Endothelial cell of umbilical vein (primary cell): ENCODE results near the gene SH2D6. TPM values are rescaled to one million over a fixed set of nuclear protein-coding genes. Genes with fewer than 3 reads are reported as not detected.

ENCODE experiments used
- BruUV-seq: library from RNA; stranded (reverse); fragments of 400-500 nt; replicated peaks from 2 replicates; lab custom pipeline; 2021; lab: Mats Ljungman, UMichigan
- CTCF ChIA-PET: fragments of 300-600, 350-600 bp; sonication (Branson Sonifier 250); formaldehyde crosslinking; loops from one replicate; lab custom pipeline; 2021; ENCODE audit warnings: antibody characterized with exemption, inconsistent platforms; lab: Charles Lee
- POLR2A ChIA-PET: fragments of 300-600, 350-600 bp; sonication (Branson Sonifier 250); formaldehyde crosslinking; loops from one replicate; lab custom pipeline; 2021; ENCODE audit warnings: antibody characterized with exemption, inconsistent platforms; lab: Charles Lee
- DNase-seq: peaks from one replicate; pipeline ENCODE4 v3.0.0-alpha.2; 2011; ENCODE audit warnings: low read depth, low spot score
- FAIRE-seq: peaks from 2 replicates; lab custom pipeline; 2011; peaks lifted over from hg19 to GRCh38; lab: Jason Lieb, UNC
- H2AFZ ChIP-seq: 2 replicates; pipeline ENCODE4 v1.6.0; 2012; ENCODE audit warnings: low read depth, low read length, control low read depth, inconsistent platforms
- H3K27ac ChIP-seq: 2 replicates; pipeline ENCODE4 v1.5.1; 2011; ENCODE audit warnings: low read depth, mild to moderate bottlenecking, control low read depth, low read length, moderate library complexity; ENCODE audit not compliant: insufficient read depth
- H3K27me3 ChIP-seq, 2 experiments: 2 replicates each; pipeline versions ENCODE4 v1.6.0 to v1.6.1; 2011; ENCODE audit warnings: low read length in 2 of 2, mixed read lengths in 1 of 2; ENCODE audit not compliant: control insufficient read depth in 2 of 2, insufficient read depth in 2 of 2
- H3K36me3 ChIP-seq, 2 experiments: 2 replicates in 1 of 2; 3 replicates in 1 of 2; pipeline ENCODE4 v1.5.1; 2011; ENCODE audit warnings: low read length in 2 of 2, mild to moderate bottlenecking in 1 of 2, moderate library complexity in 1 of 2; ENCODE audit not compliant: control insufficient read depth in 2 of 2, insufficient read depth in 2 of 2; ENCODE audit errors: extremely low read depth in 1 of 2
- H3K4me1 ChIP-seq: 3 replicates; pipeline ENCODE4 v1.5.1; 2011; ENCODE audit warnings: mild to moderate bottlenecking, low read length; ENCODE audit not compliant: control insufficient read depth, insufficient read depth; ENCODE audit errors: extremely low read depth
- H3K4me2 ChIP-seq: 2 replicates; pipeline ENCODE4 v1.6.1; 2011; ENCODE audit warnings: low read length, control low read depth, mixed read lengths; ENCODE audit not compliant: insufficient read depth
- H3K4me3 ChIP-seq, 3 experiments: fragments of 200-600 bp in 1 of 3; sonication (generic), shearing (Covaris generic) in 1 of 3; replicated peaks in 1 of 3; 2 replicates each; pipeline ENCODE4 v1.5.1; 2011 to 2016; ENCODE audit warnings: control low read depth in 3 of 3, low read length in 3 of 3, mild to moderate bottlenecking in 2 of 3, inconsistent platforms in 1 of 3, low read depth in 1 of 3, moderate library complexity in 1 of 3; ENCODE audit not compliant: insufficient read depth in 1 of 3
- H3K79me2 ChIP-seq: 2 replicates; pipeline ENCODE4 v1.6.0; 2012; ENCODE audit warnings: low read length, inconsistent platforms; ENCODE audit not compliant: control insufficient read depth, insufficient read depth
- H3K9ac ChIP-seq: replicated peaks from 2 replicates; pipeline ENCODE3; 2011; ENCODE audit warnings: low read length, control low read depth; ENCODE audit not compliant: insufficient read depth; ENCODE audit errors: extremely low read depth
- H3K9me1 ChIP-seq: replicated peaks from 3 replicates; pipeline ENCODE4 v1.6.0; 2011; ENCODE audit warnings: mild to moderate bottlenecking, low read length; ENCODE audit not compliant: control insufficient read depth, insufficient read depth; ENCODE audit errors: extremely low read depth
- H3K9me3 ChIP-seq: replicated peaks from 2 replicates; pipeline ENCODE4 v1.5.1; 2012; ENCODE audit warnings: low read length, inconsistent platforms; ENCODE audit not compliant: control insufficient read depth, insufficient read depth
- H4K20me1 ChIP-seq: replicated peaks from 2 replicates; pipeline ENCODE3; 2011; ENCODE audit warnings: mild to moderate bottlenecking, low read length; ENCODE audit not compliant: control insufficient read depth, insufficient read depth; ENCODE audit errors: extremely low read depth
- CTCF ChIP-seq, 2 donors: IDR thresholded peaks; 1 replicate in 1 of 2; 2 replicates in 1 of 2; pipeline ENCODE4 v1.5.1; 2011; ENCODE audit warnings: low read length in 2 of 2, mild to moderate bottlenecking in 2 of 2, moderate library complexity in 2 of 2, control low read depth in 1 of 2, inconsistent platforms in 1 of 2, low read depth in 1 of 2; ENCODE audit not compliant: insufficient read depth in 1 of 2; ENCODE audit errors: extremely low read depth in 1 of 2
- EZH2 ChIP-seq: IDR thresholded peaks from 2 replicates; pipeline ENCODE4 v1.6.1; 2012; ENCODE audit warnings: borderline replicate concordance, low read depth, mild to moderate bottlenecking, moderate library complexity, low read length, inconsistent platforms; ENCODE audit not compliant: severe bottlenecking
- FOS ChIP-seq: IDR thresholded peaks from 2 replicates; pipeline ENCODE4 v1.6.1; 2011; ENCODE audit warnings: mild to moderate bottlenecking, low read length, moderate library complexity, borderline replicate concordance; ENCODE audit not compliant: insufficient read depth
- GATA2 ChIP-seq: IDR thresholded peaks from 2 replicates; pipeline ENCODE4 v1.7.0; 2011; ENCODE audit warnings: low read depth, mild to moderate bottlenecking, moderate library complexity, mixed read lengths, low read length; ENCODE audit not compliant: insufficient read length, insufficient read depth
- JUN ChIP-seq: IDR thresholded peaks from 2 replicates; pipeline ENCODE4 v1.6.1; 2011; ENCODE audit warnings: borderline replicate concordance, low read depth; ENCODE audit not compliant: insufficient read length, insufficient read depth
- MAX ChIP-seq: IDR thresholded peaks from 2 replicates; pipeline ENCODE4 v1.6.1; 2011; ENCODE audit not compliant: insufficient read depth, insufficient read length
- MYC ChIP-seq: IDR thresholded peaks from one replicate; pipeline ENCODE4 v1.6.1; 2011; ENCODE audit warnings: mild to moderate bottlenecking, low read depth, low read length
- POLR2A ChIP-seq: IDR thresholded peaks from 2 replicates; pipeline ENCODE4 v1.6.1; 2012; ENCODE audit warnings: low read depth, mild to moderate bottlenecking, control low read depth, low read length
- POLR2AphosphoS5 ChIP-seq: IDR thresholded peaks from 2 replicates; pipeline ENCODE4 v1.6.1; 2012; ENCODE audit warnings: low read depth, mild to moderate bottlenecking, control low read depth, low read length, moderate library complexity; ENCODE audit not compliant: insufficient read depth
- dilution Hi-C: fragments of 300-500 bp; cut with MboI; formaldehyde crosslinking; loops from one replicate; pipeline ENCODE4 v1.15.0; 2019; ENCODE audit warnings: low sequenced_read_pairs; ENCODE audit not compliant: extremely low pct_ligation_motif_present
- intact Hi-C: fragments of 100-400 bp; cut with micrococcal nuclease; formaldehyde crosslinking; loops from one replicate; pipeline ENCODE4 v1.10.0; 2022
- polyA plus RNA-seq, 4 experiments: library from polyadenylated mRNA; depleted of rRNA in 3 of 4; stranded (reverse) in 3 of 4; unstranded in 1 of 4; fragments of >200 nt; gene quantifications; 2 replicates each; pipeline versions ENCODE4 v1.2.1 to v1.2.3, GENCODE V29; 2011 to 2012; ENCODE audit warnings: missing spikeins in 1 of 4
- total RNA-seq: library from RNA; stranded (reverse); gene quantifications from 2 replicates; pipeline ENCODE4 v1.2.3, GENCODE V29; 2021

The SH2D6 gene
- total and polyA plus RNA-seq, 2 donors (not counting 3 experiments of a cell fraction or from before 2014, with no cell fraction given): 0.53 TPM; not detected in 1

- no peak overlapping the region for H3K27ac ChIP-seq
- intact Hi-C loops (no loop called here), dilution Hi-C loops (no loop called here)
- CTCF ChIA-PET: interaction anchor here (1.4 kb wide), 1 partner anchor 84 kb away, joined by 5 read pairs; no protein-coding TSS in a partner anchor
- no peak overlapping the region for H2AFZ ChIP-seq
- BruUV-seq: no TSS peak
- no peaks in the 10 kb centered on the region for H3K27me3 ChIP-seq
- H3K9me1 ChIP-seq: no peaks in the 10 kb centered on the region
- no peak for FAIRE-seq
- H3K4me3 ChIP-seq: no peak overlapping the region
- H3K9ac ChIP-seq: no peak overlapping the region
- H3K79me2 ChIP-seq: no peaks in the 10 kb centered on the region
- no peaks in the 10 kb centered on the region for H3K36me3 ChIP-seq
- H3K4me1 ChIP-seq: no peaks in the 10 kb centered on the region
- no peaks in the 10 kb centered on the region for H4K20me1 ChIP-seq
- no peak for TF ChIP-seq MAX
- no peak for TF ChIP-seq CTCF (IDR thresholded peaks at IDR 0.05; ENCODE audit: extremely low read depth in 1 of 2, insufficient read depth in 1 of 2, low read depth in 1 of 2, low read length in 2 of 2)
- no peak for TF ChIP-seq GATA2
- TF ChIP-seq POLR2AphosphoS5: no peak
- TF ChIP-seq MYC: no peak
- TF ChIP-seq POLR2A: no peak
- TF ChIP-seq JUN: no peak
- no peak for TF ChIP-seq FOS
- TF ChIP-seq EZH2: no peak
- POLR2A ChIA-PET: no interaction called here
- no peaks in the 10 kb centered on the region for H3K9me3 ChIP-seq
- no peak for DNase-seq
- no peak overlapping the region for H3K4me2 ChIP-seq
These were observed 7.1 kb downstream of the SH2D6 start for GRCh38 chr2:85425588-85425987.
